ENCODE results near the gene EMC8.

GRCh38 chr16:85828166-85828565 is 28.8 kb upstream of the EMC8 start:
- TF ChIP-seq CTCF (IDR thresholded peaks at IDR 0.05; ENCODE audit: low read depth, low read length) (no peak), EZH2phosphoT487 (IDR thresholded peaks at IDR 0.05; ENCODE audit: low read depth) (no peak)

Measured in OCI-LY3 (cell line).